Stimulated activated naive CD4-positive, alpha-beta T cell (primary cell): Measurements from ENCODE around the gene CCND3.
A peak's percentile ranks its signal among the peaks of the same experiment; 100 is the strongest.
"Not testable (repeated sequence)": the region's sequence is repeated elsewhere in the genome, so short reads cannot be mapped to it uniquely, and the experiment has no call there.

Experiments
- DNase-seq, 6 experiments: peaks; one replicate each; lab custom pipeline; 2025; lab: John Stamatoyannopoulos, UW

CCND3 gene

GRCh38 chr6:41947581-41948220 is 6.1 kb upstream of the CCND3 start:
- no peak for DNase-seq

GRCh38 chr6:41943456-41943855 is 1.8 kb upstream of the CCND3 start:
- DNase-seq, result no peak

DNA sequence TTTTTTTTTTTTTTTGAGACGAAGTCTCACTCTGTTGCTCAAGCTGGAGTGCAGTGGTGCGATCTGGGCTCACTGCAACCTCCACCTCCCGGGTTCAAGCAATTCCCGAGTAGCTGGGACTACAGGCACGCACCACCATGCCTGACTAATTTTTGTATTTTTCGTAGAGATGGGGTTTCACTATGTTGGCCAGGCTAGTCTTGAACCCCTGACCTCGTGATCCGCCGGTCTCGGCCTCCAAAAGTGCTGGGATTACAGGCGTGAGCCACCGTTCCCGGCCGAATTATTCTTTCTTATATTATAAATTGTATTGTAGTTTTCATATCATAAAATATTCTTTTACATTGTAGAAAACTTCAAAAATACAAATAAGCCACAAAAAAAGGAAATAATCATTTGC is 1.3 kb upstream of the CCND3 start:
- DNase-seq, result not testable (repeated sequence)

DNA sequence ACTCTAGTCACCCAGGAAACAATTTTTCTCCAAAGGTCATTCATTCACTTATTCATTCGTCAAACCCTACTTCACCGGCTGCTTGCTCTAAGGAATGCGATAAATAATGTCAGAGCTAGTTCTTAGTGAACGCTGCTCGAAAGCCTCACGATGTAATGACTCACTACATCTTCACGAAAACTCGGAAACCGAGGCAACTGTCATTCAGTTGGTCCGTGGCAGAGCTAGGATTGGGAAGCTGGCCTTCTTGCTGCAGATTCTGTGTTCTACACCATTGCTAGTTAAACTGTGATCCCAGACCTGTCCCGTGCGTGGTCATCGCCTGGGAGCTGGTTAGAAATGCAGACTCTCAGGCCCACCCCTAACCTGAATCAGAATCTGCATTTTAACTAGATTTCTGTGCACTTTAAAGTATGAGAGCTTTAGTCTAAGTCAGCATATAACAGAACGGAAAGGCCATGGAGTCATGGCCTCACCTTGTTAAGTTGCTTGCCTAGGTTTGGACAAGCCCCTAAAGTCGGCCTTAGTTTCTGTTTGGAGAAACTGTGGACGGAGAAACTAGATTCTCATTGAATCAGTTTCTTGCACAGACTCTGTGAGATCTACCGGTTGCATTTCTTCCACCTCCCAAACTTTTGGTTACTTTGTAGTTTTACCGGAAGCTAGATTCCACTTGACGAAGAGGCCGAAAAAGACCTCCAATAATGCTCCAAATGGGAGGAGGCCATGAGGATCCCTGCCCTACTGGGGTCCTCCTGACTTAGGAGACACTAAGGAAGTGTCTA is 651 bp upstream of the CCND3 start:
- DNase-seq, result peak in 5 of 6 experiments; percentile 18 to 64 (median 50)

DNA sequence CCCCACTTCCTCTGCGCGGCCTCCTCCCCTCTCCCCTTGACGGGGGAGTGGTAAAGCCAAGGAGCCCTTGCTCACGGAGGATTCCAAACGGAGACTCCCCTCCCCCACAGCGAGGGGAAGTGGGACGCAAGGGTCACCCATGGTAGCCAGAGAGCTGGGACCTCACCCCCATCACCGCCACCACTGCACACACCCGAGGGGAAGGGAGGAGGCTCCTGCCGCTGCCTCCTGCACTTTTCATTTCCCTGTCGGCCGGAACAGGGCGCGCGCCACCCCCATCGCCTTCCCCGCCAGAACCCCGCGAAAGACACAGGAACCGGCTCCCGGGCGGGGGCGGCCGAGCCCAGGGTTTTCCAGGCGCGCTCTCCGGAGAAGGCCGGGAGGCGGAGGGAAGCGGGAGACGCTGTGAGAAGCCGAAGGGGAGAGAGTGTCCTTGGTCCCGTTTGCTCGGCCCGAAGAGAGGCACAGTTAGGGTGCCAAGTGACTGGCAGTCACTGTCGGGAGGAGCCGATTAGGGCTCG is 789 bp downstream of the CCND3 start:
- peak; percentile 11 to 68 (median 54) for DNase-seq

DNA sequence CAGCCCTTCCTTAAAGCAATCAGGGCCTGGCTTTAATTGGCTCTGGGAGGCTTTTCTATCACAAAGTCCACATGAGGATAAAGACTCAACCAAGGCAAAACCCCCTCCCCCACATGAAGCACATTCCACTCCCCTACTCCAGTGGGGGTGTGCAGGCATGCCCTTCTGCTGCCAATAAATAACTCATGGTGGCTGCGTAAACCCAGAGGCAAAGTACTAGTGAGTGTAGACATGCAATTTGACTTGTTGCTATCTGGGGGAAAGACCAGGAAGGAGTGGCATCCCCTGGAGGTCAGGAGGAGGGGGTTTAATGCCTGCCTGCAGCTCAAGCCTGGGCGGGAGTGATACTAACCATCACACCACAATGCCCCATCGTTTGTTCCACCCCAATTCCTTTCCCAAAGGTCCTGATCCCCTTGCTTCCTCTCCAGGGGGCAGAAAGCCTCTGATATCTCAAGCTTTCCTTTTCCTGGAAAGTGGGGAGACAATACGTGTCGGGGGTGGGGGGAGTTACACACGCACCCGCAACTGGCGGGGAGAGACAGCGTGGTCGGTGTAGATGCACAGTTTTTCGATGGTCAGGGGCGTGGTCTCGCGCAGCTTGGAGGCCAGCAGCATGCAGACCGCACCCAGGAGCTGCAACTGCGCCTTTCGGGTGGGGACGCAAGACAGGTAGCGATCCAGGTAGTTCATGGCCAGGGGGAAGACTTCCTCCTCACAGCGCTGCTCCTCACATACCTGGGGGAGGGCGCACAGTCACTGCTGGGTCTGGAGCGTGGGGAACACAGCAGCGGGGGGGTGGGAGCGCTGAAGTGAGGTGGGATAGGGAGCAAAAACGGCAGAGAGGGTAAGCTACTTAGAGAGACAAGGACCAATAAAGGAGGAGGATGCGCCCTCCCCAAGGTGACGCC is 1.5 kb downstream of the CCND3 start:
- DNase-seq, result peak in 1 of 6 experiments; percentile 11

DNA sequence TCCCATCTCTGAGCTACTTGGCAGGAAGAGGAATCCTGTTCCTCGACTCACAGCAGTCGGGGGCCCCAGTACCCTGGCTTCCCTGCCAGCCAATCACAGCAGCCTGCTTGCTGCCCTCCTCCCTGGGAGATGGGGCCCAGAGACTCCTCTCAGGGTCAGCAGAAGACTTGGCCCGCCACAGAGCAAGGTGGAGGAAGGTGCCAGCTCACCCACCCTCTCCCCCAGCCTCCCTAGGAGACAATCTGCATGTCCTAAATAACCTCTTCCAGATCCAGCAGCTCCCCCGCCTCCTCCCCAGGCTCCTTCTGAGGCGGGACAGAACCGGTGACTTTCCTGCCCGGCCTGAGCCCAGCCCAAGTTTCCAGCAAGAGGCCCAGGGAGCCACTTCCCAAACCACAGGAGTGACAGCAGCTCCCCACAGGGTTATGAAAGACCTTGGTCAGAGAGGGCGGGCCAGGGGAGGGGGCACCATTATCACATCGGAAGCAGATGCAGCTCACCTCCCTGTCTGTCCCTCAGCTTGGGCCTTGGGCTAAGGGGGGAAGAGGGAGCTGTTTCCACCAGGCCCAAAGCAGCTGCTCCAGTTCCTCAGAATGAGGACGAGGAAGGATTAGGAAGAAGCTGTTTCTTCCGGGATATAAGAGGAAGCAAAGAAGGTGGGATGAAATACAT is 2.3 kb downstream of the CCND3 start:
- peak in 2 of 6 experiments; percentile 19 to 31 for DNase-seq

DNA sequence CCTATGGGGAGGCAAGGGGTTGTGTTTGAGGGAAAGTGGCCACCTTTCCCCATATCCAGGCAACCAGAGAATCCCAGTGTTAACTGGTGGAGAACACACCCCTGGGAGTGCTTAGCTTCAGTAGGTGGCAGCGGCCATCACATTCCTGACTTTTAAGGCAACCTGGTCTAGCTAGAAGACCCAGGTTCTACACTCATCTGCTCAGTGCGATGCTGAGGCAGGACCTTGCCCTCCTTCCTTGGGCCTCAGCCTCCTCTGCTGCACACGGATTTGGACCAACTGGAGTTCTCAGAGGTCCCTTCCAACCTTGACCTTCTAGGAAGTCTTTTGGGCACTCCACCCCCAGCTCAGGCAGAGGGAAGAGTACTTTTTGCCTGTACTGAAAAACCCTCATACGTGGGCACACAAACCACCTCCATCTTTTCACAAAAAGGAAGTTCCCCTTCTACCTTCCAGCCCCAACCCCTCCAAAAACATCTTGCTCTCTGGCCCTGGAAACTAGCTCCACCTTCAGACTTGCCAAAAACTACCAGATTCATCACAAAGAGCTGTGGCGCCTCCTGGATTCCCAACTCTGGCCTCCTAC is 2.9 kb downstream of the CCND3 start:
- peak in 1 of 6 experiments; percentile 35 for DNase-seq

- DNase-seq, result peak; percentile 27 to 78 (median 59)
Observed at GRCh38 chr6:41937861-41938574, 3.6 kb downstream of the CCND3 start.

GRCh38 chr6:41937472-41937860 is 4.1 kb downstream of the CCND3 start:
- DNase-seq, result no peak

- peak; percentile 13 to 63 (median 48) for DNase-seq
Observed at GRCh38 chr6:41936073-41936837, 5.4 kb downstream of the CCND3 start.

GRCh38 chr6:41935685-41936072 is 5.9 kb downstream of the CCND3 start:
- DNase-seq, result no peak

- DNase-seq, result no peak
Observed at GRCh38 chr6:41935193-41935574, 6.4 kb downstream of the CCND3 start.

- no peak for DNase-seq
Observed at GRCh38 chr6:41934278-41935192, 7.1 kb downstream of the CCND3 start.

GRCh38 chr6:41932378-41932777 is 9.2 kb downstream of the CCND3 start:
- no peak for DNase-seq

DNA sequence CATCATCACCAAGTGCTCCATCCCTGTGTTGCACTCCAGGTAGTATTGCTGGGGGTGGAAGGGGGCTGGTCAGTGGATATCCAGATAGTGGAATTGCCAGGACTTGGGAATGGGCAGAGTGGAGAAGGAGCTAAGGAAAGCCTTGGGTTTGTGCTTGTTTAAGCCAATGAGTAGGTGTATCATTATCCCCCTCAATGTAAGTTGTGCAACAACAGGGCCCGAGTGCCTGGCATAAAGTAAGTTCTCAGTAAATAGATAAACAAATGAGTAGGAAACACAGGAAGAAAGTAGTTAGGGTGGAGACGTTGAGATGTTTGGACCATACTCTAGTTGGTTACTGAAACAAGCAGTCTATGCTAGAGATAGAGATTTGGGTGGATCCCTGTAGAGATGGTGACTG is 9.8 kb downstream of the CCND3 start:
- DNase-seq, result no peak

GRCh38 chr6:41929924-41930323 is 11.7 kb downstream of the CCND3 start:
- no peak for DNase-seq

GRCh38 chr6:41927253-41927652 is 14.4 kb downstream of the CCND3 start:
- no peak for DNase-seq

GRCh38 chr6:41922154-41922553 is 19.5 kb downstream of the CCND3 start:
- DNase-seq, result peak in 1 of 6 experiments; percentile 43
